MG63 (cell line): ENCODE results near the gene TMEM26. TPM values are rescaled to one million over a fixed set of nuclear protein-coding genes. Genes with fewer than 3 reads are reported as not detected.
A peak's percentile ranks its signal among the peaks of the same experiment; 100 is the strongest.
"Not testable (repeated sequence)": the region's sequence is repeated elsewhere in the genome, so short reads cannot be mapped to it uniquely, and the experiment has no call there.

ENCODE experiments used
- DNase-seq: peaks from one replicate; pipeline ENCODE4 v3.0.0-alpha.2; 2020
- H3K27me3 ChIP-seq: fragments of 250-450 bp; sonication (Bioruptor Pico); 2 replicates; pipeline ENCODE4 v1.5.1; 2020; ENCODE audit warnings: mild to moderate bottlenecking, moderate library complexity
- H3K36me3 ChIP-seq: fragments of 250-450 bp; sonication (Bioruptor Pico); 2 replicates; pipeline ENCODE4 v1.5.1; 2020; ENCODE audit warnings: mild to moderate bottlenecking, moderate library complexity
- H3K4me3 ChIP-seq: fragments of 250-450 bp; sonication (Bioruptor Pico); 2 replicates; pipeline ENCODE4 v1.5.1; 2020; ENCODE audit warnings: mild to moderate bottlenecking, moderate library complexity
- H3K9me3 ChIP-seq: fragments of 250-450 bp; sonication (Bioruptor Pico); 2 replicates; pipeline ENCODE4 v1.5.1; 2020; ENCODE audit warnings: mild to moderate bottlenecking, moderate library complexity
- total RNA-seq: library from RNA; depleted of rRNA; stranded (reverse); fragments of >200 nt; shearing (Covaris generic); gene quantifications from 2 replicates; pipeline ENCODE4 v1.2.3, GENCODE V29; 2014; ENCODE audit warnings: low replicate concordance

TMEM26 gene
- total RNA-seq, 1 experiment from 2014 or later: not detected

DNA sequence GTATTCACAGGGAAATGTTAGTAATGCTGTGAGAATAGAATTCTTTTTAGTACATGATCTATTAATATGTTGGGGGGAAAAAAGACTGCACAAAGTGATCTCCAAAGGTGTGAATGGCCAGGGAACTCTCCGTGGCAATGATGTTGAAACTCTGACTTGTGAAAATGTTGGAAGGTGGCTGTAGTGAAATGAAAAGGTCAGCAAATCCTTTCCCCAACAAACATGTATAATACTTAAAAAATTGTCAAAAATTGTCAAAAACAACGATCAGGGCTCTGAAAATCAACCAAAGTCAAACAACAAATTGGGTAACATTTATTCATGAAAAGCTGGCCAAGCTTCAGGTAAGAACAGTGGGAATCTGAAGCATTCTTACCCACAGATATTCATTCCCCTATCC is 35.5 kb downstream of the TMEM26 start:
- Histone ChIP-seq H3K9me3 (0 out of 2 replicates have a peak, but pooled peaks cover 2% of the 10 kb centered on the region), H3K27me3 (no peaks in the 10 kb centered on the region), H3K4me3 (no peak overlapping the region), H3K36me3 (no peaks in the 10 kb centered on the region)
- no peak for DNase-seq

DNA sequence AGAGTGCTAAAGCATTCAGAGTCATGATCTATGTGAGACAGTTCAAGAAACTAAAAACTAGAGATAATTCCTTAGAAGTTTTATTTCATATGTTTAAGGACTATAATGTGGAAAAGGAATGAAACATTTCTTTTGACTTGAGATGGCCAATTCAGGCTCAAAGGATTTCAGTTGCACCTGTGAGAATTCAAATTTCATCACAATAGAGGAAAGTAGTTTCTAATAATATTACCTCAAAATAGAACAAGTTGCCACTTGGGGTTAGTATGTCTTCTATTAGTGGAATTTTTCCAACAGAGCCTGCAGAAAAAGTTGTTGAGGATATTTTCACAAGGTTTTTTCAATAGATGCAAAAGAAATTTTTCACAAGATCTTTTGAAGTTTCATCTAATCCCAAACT is 37.4 kb downstream of the TMEM26 start:
- H3K36me3 ChIP-seq: no peaks in the 10 kb centered on the region
- H3K9me3 ChIP-seq: no peaks in the 10 kb centered on the region
- no peaks in the 10 kb centered on the region for H3K27me3 ChIP-seq
- H3K4me3 ChIP-seq: no peak overlapping the region
- DNase-seq: no peak

DNA sequence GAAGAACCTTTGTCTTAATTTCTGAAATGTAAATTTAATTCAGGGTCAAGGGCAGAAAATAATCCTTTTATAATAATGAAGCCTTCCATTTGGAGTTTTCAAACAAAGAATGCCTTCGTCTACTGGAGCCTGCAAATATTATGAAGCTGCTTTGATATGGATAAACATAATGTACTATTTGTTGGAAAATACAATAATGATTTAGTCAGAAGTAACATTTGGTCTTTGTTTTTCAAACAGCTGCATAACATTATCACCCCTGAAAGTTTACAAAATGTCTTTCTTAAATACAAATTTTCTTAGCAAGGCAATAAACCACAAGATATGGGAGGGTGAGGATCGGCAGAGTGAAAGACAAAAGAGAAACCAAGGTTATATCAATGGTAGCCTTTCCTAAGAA is 41.5 kb downstream of the TMEM26 start:
- H3K9me3 ChIP-seq: no peaks in the 10 kb centered on the region
- no peak overlapping the region for H3K4me3 ChIP-seq
- H3K27me3 ChIP-seq: no peaks in the 10 kb centered on the region
- no peak for DNase-seq
- no peaks in the 10 kb centered on the region for H3K36me3 ChIP-seq

DNA sequence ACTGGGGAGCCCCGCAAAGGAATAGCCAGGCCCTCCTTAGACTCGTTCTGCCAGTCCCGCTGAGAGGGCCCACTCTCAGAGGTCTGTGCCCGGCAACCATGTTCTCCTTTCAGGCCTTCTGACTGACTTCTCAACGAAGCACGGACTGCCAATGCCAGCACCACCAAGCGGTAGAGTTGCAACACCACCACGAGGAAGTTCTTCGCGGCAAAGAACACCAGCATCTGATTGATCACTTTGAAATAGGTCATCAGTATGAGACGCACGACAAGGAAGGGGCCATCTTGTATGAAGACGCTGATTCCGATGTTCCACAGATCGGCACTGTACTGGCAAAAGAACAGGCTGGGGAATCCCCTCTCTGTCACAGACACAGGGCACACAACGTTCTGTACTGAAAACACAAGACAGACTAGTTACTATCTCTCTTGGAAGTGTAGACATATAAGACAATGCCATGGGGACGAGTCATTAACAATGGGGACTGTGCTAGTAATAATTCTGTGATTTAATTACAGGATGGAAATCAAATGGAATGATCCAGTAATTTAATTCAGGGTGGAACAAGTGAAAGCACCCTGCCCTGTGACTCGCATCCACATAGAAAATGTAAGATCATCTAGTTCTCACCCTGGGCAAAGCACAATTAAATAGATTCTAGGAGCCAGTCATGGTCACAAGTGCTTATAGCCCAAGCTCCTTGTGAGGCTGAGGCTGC is 42.7 kb downstream of the TMEM26 start:
- Histone ChIP-seq H3K36me3 (no peaks in the 10 kb centered on the region), H3K4me3 (no peak overlapping the region), H3K9me3 (no peaks in the 10 kb centered on the region), H3K27me3 (no peaks in the 10 kb centered on the region)
- DNase-seq: no peak

DNA sequence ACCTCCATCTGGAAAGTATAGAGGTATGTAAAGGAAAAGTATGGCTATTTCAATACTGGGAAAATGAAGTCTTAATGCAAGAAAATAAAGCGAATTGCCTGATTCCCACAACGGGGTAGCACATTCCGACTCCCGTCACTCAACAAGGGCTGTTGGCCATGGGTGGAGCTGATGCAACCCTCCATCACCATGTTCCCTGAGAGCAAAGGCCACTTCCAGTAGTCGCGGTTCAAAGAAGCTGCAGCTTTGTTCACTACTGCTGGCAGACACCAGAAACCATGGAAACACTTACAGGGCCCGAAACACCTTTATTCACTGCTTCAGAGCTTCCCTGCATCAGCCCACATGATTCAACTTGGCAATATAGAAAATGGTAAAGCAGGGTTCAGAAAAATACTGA is 44.0 kb downstream of the TMEM26 start:
- no peak overlapping the region for H3K4me3 ChIP-seq
- no peak for DNase-seq
- H3K27me3 ChIP-seq: no peaks in the 10 kb centered on the region
- no peaks in the 10 kb centered on the region for H3K9me3 ChIP-seq
- no peaks in the 10 kb centered on the region for H3K36me3 ChIP-seq

DNA sequence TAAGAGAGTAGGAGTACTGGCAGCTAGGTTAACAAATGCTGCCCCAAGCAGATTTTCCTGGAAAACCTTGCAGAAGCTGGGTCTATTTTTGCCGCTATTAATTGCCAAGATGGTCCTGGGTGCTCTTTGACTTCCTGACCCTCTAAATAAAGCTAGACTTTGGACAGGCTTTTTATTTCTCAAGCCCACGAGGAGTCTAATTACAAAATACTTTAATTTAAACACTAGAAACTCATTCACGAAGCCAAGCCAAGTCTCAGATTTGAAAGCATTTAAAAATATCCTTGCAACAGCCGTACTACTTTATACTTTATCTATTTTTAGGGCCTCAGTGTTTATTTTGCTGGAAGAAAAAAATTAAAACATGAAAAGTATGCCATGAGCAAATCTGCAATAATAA is 45.1 kb downstream of the TMEM26 start:
- DNase-seq: no peak
- H3K9me3 ChIP-seq: no peaks in the 10 kb centered on the region
- H3K36me3 ChIP-seq: no peaks in the 10 kb centered on the region
- H3K4me3 ChIP-seq: no peak overlapping the region
- H3K27me3 ChIP-seq: no peaks in the 10 kb centered on the region

DNA sequence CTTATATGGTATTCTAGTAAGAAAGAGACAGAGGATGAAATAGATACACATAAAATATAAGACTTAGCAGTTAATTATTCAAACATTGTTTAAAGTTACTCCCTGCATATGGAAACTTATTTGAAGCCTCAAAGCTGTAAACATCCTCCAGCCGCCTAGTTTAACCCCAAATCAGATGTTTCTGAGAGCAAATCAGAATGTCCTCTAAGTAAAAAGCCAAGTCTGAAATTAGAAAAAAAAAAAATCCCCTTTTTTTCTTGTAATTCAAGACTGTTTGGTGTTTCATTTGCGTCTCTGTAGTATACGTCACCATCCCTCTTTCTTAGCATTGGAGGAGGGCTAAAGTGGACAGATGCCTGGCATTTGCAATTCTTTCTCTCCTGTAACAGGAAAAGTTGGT is 46.4 kb downstream of the TMEM26 start:
- H3K9me3 ChIP-seq: no peaks in the 10 kb centered on the region
- H3K4me3 ChIP-seq: no peak overlapping the region
- no peaks in the 10 kb centered on the region for H3K27me3 ChIP-seq
- no peak for DNase-seq
- H3K36me3 ChIP-seq: no peaks in the 10 kb centered on the region

DNA sequence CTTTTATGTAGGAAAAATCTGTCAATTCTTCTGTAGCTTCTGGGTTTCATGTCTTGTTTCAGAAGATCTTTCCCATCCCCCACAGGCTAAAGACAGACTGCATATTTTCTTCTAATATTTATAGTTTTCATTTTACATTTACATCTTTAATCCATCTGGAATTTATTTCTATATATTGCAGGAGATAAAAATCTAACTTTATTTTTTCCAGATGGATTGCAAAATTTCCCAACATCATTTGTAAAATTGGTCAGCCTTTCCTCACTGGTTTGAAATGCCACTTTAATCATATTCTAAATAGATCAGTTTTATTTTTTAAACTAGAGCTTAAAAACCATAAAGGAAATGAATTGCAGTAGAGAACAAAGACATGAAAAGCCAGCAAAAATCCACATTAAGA is 46.9 kb downstream of the TMEM26 start:
- no peaks in the 10 kb centered on the region for H3K27me3 ChIP-seq
- no peak for DNase-seq
- H3K36me3 ChIP-seq: no peaks in the 10 kb centered on the region
- H3K9me3 ChIP-seq: no peaks in the 10 kb centered on the region
- no peak overlapping the region for H3K4me3 ChIP-seq

DNA sequence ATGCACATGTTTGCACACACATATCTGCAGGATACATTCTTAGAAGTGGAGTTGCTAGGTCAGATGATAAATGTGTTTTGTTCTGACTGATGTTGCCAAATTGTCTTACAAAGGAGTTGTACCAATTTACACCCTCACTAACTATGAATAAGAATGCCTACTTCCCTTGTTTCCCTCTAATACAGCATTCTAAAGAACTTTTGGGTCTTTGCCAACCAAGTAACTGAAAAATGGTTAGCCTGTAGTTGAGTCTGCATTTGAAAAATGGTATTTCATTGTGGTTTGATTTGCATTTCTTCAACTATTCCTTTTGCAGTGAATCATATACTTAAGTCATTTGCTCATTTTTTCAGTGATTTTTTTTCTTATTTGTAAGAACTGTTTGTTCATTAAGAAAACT is 48.4 kb downstream of the TMEM26 start:
- no peak for DNase-seq
- Histone ChIP-seq H3K27me3 (no peaks in the 10 kb centered on the region), H3K4me3 (no peak overlapping the region), H3K36me3 (no peaks in the 10 kb centered on the region), H3K9me3 (no peaks in the 10 kb centered on the region)

DNA sequence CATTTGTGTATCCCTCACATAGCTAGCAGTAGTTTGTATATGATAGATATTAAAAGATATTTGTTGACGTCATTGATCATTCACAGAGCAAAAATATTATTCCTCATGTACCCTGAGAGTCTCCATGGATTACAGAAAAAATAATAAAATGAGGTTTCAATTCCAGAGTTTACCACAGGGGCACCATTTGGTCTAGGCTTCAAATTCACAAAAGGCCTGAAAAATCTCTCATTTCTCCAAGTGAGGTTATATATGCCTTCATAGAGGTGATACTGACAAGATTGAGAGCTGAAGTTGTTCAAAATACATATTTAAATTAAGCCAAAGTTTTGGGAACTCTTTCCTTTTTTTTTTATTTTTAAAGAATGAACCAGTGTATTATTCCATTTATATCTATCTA is 52.7 kb downstream of the TMEM26 start:
- Histone ChIP-seq H3K9me3 (no peaks in the 10 kb centered on the region), H3K36me3 (no peaks in the 10 kb centered on the region), H3K4me3 (no peak overlapping the region), H3K27me3 (no peaks in the 10 kb centered on the region)
- DNase-seq: no peak

DNA sequence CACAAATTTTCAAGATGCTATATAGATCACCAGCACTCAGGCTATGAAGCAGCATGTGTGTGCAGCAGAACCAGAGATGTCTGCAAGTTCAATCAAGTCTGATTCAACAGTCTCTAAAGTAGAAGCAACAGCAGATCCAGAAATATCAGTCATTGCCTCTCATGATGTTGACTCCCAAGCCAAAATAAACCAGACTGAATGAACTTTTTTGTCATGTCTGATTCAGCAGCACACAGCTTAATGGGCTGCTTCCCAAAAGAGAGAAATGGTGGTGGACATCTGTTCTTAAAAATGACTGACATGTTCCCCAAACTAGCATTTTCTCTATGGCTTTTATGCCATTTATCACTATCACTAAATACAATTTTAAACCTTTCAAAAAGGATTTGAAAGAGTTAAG is 53.8 kb downstream of the TMEM26 start:
- DNase-seq: peak; percentile 5

DNA sequence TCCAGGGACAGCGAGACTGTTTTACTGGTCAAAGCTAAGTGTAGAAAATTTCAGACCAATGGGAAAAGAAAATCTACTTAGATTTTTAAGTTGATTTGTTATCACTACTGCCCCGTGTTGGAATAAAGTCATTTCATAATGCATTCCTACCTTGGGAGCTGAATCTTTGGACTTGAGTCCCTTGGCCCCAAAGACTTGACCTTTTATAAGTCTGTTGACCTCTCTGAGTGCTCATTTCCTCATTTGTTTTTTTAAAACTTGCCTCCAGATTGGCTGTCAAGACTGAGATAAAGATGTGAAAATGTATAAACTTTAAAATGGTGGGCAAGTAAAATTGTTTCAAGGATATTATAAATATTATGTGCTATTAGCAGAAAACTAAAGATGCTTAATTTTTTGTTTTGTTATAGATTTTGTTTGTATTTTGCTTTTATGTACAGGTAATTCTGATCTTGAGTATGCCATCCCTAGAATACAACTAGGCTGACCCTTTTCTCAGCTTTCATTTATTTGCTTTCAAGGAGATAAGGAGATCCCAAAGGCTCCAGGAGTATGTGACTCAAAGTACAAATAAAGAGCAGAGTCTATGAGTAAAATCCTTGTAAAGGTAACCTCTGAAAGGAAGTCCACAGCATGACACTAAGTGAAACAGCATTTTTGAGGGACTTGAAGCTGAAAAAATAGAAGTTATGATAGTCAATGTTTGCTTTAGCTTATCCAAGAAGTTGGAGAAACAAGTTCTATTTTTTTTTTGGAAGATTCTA is 54.6 kb downstream of the TMEM26 start:
- no peaks in the 10 kb centered on the region for H3K36me3 ChIP-seq
- H3K9me3 ChIP-seq: no peaks in the 10 kb centered on the region
- H3K4me3 ChIP-seq: no peak overlapping the region
- no peak for DNase-seq
- H3K27me3 ChIP-seq: no peaks in the 10 kb centered on the region

More for the DNA sequence above, 53.8 kb downstream of the TMEM26 start:
- no peak overlapping the region for H3K4me3 ChIP-seq
- H3K36me3 ChIP-seq: no peaks in the 10 kb centered on the region
- no peaks in the 10 kb centered on the region for H3K9me3 ChIP-seq
- H3K27me3 ChIP-seq: no peaks in the 10 kb centered on the region

DNA sequence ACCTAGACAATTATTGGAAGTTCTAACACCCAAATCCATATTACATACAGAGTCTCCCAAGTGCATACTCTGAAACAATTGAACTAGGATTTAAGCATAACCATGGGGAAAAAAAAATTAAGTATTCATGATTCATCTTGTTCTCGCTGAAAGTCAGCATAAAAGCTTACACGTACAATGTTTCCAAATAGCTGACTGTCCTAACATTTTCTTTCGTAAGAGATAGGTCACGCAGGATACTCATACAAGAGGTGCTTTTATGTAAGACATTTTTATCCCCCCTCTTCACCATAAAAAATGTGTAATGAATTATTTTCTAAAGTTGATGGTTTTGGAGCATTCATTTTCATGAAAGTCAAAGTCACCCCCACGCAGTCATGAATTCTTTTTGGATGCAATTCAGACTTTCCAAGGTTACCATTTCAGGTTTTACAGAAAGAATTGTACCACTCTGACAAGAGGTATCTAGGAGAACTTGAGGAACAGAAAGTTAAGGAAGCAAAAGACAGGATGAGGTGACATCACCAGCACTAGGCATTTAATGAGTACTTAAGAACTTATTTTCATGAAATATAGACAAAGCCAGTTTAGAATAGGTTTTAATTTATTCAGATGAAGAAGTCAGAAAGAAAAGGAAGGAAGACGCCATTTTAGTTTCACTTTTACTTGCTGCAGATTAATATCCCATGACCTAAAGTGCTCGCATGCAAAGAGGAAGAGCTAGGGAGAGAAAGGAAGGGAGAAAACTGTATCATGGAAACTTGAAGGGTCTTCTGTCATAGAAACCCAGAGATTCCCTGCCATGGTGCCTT is 55.8 kb downstream of the TMEM26 start:
- Histone ChIP-seq H3K27me3 (no peaks in the 10 kb centered on the region), H3K4me3 (peak overlapping the region; percentile 44)
- no peak for DNase-seq

DNA sequence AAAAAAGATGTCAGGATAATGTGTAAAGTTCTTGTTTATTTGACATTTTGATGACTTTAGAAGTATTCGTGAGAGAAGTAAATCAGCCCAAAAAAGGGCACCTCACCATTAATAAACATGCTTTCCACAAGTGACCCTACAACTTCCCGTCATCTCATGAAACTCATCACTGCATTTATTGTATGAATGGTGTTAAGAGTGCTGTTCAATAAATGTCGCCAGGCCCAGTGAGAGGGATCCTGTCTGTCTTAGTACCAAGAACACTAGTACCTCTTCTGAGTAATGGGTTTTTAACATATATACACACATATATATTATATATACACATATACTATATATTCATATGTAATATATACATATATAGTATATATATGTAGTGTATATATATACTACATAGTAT is 61.9 kb downstream of the TMEM26 start:
- Histone ChIP-seq H3K36me3 (no peaks in the 10 kb centered on the region), H3K9me3 (no peaks in the 10 kb centered on the region), H3K4me3 (no peak overlapping the region)

More for the DNA sequence above, 55.8 kb downstream of the TMEM26 start:
- Histone ChIP-seq H3K36me3 (no peaks in the 10 kb centered on the region), H3K9me3 (no peaks in the 10 kb centered on the region)

DNA sequence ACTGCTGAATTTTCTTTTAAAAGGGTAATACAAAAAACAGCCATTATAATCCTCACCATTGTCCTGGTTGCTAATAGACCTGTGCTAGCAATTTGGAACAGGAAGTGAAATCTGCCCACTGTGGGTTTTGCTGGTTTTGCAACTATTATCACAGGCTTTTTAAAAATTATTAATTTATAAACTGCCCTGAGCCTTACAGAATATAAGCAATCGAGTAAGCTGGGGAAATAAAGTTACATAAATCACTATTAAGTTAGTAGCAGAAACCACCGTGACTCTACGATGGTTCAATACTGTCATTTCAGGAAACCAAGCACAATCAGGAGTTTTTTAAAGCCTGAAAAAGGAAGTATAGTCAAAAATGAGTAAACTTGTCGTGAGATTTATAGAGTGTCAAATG is 62.3 kb downstream of the TMEM26 start:
- no peaks in the 10 kb centered on the region for H3K9me3 ChIP-seq
- no peaks in the 10 kb centered on the region for H3K36me3 ChIP-seq
- DNase-seq: no peak
- H3K27me3 ChIP-seq: no peaks in the 10 kb centered on the region
- no peak overlapping the region for H3K4me3 ChIP-seq

More for the DNA sequence above, 61.9 kb downstream of the TMEM26 start:
- no peak for DNase-seq
- no peaks in the 10 kb centered on the region for H3K27me3 ChIP-seq

DNA sequence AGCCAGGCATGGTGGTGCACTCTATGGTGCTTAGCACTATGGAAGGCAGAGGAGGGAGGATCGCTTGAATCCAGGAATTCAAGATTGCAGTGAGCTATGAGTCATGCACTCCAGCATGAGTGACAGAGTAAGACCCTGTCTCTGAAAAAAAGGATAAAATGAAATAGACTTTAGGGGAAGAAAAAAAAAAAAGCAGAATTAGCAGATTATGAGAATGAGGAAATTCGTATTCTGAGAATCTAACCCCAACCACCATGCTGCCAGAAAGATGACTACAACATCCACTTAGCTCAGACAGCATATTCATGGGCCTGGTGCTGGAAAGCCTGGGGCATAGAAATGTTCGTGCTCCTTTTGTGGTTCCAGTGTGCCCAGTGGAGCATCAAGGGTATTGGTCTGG is 63.3 kb downstream of the TMEM26 start:
- Histone ChIP-seq H3K9me3 (no peaks in the 10 kb centered on the region), H3K36me3 (no peaks in the 10 kb centered on the region), H3K27me3 (no peaks in the 10 kb centered on the region), H3K4me3 (no peak overlapping the region)
- no peak for DNase-seq

DNA sequence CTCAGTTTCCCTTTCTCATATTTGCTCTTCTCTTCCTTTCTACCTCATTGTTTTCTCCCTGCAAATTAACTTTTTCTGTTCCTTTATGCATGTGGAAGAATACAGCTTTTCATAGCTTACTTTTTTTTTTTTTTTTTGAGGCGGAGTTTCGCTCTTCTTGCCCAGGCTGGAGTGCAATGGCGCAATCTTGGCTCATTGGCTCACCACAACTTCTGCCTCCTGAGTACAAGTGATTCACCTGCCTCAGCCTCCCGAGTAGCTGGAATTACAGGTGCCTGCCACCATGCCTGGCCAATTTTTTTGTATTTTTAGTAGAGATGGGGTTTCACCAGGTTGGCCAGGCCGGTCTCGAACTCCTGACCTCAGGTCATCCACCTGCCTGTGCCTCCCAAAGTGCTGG is 64.2 kb downstream of the TMEM26 start:
- H3K4me3 ChIP-seq, H3K9me3 ChIP-seq, DNase-seq, H3K27me3 ChIP-seq, H3K36me3 ChIP-seq: not testable (repeated sequence)
